ENCODE measurements around the gene ITGA1. TPM values are rescaled to one million over a fixed set of nuclear protein-coding genes. Genes with fewer than 3 reads are reported as not detected.

ITGA1 gene
- total and polyA plus RNA-seq, 4 donors: 24.2 to 187 (median 48.5) TPM

DNA sequence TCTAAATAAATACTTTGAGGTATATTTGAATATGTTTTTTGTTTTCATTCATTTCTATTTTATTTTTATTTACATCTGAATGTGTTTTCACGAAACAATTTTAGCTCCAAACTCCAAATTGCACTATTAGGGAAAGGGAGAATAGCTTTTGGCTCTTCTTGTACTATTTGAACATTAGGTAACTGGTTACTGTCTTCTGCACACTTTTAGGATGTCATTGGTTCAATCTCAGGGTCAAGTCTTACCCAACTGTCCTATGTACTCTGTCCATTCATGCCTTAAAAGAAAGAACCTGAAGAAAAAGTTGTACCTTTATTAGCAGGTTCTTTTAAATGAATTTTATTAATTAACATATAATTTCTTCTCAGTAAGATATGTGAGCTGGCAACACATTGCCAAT is 51.6 kb downstream of the ITGA1 start:
- Histone ChIP-seq H3K4me3 (ENCODE audit: low read depth in 1 of 3, low read length in 3 of 3) (no peak overlapping the region), H3K4me1 (ENCODE audit: control insufficient read depth in 4 of 4, insufficient read depth in 4 of 4, low read length in 3 of 4) (peaks cover 6 to 22% (median 14%) of the 10 kb centered on the region in 4 donors), H3K36me3 (ENCODE audit: control insufficient read depth in 4 of 4, insufficient read depth in 3 of 4, low read depth in 1 of 4, low read length in 3 of 4) (no peaks in the 10 kb centered on the region), H3K9me3 (ENCODE audit: control insufficient read depth in 4 of 4, low read length in 3 of 4) (no peaks in the 10 kb centered on the region), H3K27me3 (ENCODE audit: control insufficient read depth in 4 of 4, insufficient read depth in 4 of 4, low read length in 3 of 4) (no peaks in the 10 kb centered on the region), H3K9ac (ENCODE audit: low read depth in 1 of 2, low read length in 2 of 2) (no peak overlapping the region), H3K27ac (ENCODE audit: low read depth in 1 of 2, low read length in 2 of 2) (no peak overlapping the region)
- 69% methylated on average over 1 of the region's 1 CpG for WGBS
- DNase-seq (ENCODE audit: low spot score): no peak
- TF ChIP-seq RAD21 (IDR thresholded peaks at IDR 0.05) (no peak), GABPA (IDR thresholded peaks at IDR 0.05 in 1 of 2, conservative IDR thresholded peaks at IDR 0.05 in 1 of 2) (no peak), SP1 (IDR thresholded peaks at IDR 0.05) (no peak), HNF4A (conservative IDR thresholded peaks at IDR 0.05) (peak in 1 of 2 donors; percentile 34), RXRA (IDR thresholded peaks at IDR 0.05) (no peak), FOXA2 (IDR thresholded peaks at IDR 0.05) (no peak)

GRCh38 chr5:52840277-52841050 is 52.7 kb downstream of the ITGA1 start:
- H3K4me1 ChIP-seq (ENCODE audit: control insufficient read depth in 4 of 4, insufficient read depth in 4 of 4, low read length in 3 of 4): peaks cover 6 to 22% (median 14%) of the 10 kb centered on the region in 4 donors
- no peaks in the 10 kb centered on the region for H3K9me3 ChIP-seq (ENCODE audit: control insufficient read depth in 4 of 4, low read length in 3 of 4)
- no peak overlapping the region for H3K4me3 ChIP-seq (ENCODE audit: low read depth in 1 of 3, low read length in 3 of 3)
- WGBS: 74% methylated on average over 8 of the region's 8 CpGs
- TF ChIP-seq, protein P1, sequence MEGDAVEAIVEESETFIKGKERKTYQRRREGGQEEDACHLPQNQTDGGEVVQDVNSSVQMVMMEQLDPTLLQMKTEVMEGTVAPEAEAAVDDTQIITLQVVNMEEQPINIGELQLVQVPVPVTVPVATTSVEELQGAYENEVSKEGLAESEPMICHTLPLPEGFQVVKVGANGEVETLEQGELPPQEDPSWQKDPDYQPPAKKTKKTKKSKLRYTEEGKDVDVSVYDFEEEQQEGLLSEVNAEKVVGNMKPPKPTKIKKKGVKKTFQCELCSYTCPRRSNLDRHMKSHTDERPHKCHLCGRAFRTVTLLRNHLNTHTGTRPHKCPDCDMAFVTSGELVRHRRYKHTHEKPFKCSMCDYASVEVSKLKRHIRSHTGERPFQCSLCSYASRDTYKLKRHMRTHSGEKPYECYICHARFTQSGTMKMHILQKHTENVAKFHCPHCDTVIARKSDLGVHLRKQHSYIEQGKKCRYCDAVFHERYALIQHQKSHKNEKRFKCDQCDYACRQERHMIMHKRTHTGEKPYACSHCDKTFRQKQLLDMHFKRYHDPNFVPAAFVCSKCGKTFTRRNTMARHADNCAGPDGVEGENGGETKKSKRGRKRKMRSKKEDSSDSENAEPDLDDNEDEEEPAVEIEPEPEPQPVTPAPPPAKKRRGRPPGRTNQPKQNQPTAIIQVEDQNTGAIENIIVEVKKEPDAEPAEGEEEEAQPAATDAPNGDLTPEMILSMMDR (IDR thresholded peaks at IDR 0.05; ENCODE audit: low read depth, low read length, missing input control): no peak
- no peak for TF ChIP-seq FOXA2 (IDR thresholded peaks at IDR 0.05)
- TF ChIP-seq, protein P2, sequence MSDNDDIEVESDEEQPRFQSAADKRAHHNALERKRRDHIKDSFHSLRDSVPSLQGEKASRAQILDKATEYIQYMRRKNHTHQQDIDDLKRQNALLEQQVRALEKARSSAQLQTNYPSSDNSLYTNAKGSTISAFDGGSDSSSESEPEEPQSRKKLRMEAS (IDR thresholded peaks at IDR 0.05): no peak
- TF ChIP-seq EGR1 (IDR thresholded peaks at IDR 0.05; ENCODE audit: low read depth in 2 of 2): no peak
- H3K27ac ChIP-seq (ENCODE audit: low read depth in 1 of 2, low read length in 2 of 2): peak overlapping the region; percentile 13 to 37
- H3K36me3 ChIP-seq (ENCODE audit: control insufficient read depth in 4 of 4, insufficient read depth in 3 of 4, low read depth in 1 of 4, low read length in 3 of 4): no peaks in the 10 kb centered on the region
- no peak for DNase-seq (ENCODE audit: low spot score)
- no peaks in the 10 kb centered on the region for H3K27me3 ChIP-seq (ENCODE audit: control insufficient read depth in 4 of 4, insufficient read depth in 4 of 4, low read length in 3 of 4)
- no peak overlapping the region for H3K9ac ChIP-seq (ENCODE audit: low read depth in 1 of 2, low read length in 2 of 2)

DNA sequence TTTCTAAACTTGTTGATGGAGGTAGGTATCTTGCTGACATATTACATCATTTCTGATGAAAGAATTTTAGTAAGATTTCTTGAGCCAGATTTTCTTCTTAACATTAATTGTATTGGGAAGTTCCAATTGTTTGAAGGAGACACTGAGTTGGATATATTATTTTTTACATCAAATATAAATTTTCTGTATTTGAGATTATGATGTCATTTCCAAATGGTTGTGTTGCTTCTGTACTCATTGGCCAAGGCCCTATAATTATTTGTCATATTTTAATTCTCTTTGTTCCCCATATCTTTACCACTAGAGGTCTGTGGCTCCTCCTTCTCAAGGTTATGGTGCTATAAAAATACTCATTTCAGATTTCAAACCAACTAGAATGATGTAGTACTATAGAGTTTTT is 53.4 kb downstream of the ITGA1 start:
- Histone ChIP-seq H3K4me1 (ENCODE audit: control insufficient read depth in 4 of 4, insufficient read depth in 4 of 4, low read length in 3 of 4) (peaks cover 6 to 17% (median 12%) of the 10 kb centered on the region in 4 donors), H3K27ac (ENCODE audit: low read depth in 1 of 2, low read length in 2 of 2) (peak overlapping the region in 1 of 2 donors; percentile 37), H3K4me3 (ENCODE audit: low read depth in 1 of 3, low read length in 3 of 3) (no peak overlapping the region), H3K9me3 (ENCODE audit: control insufficient read depth in 4 of 4, low read length in 3 of 4) (no peaks in the 10 kb centered on the region), H3K36me3 (ENCODE audit: control insufficient read depth in 4 of 4, insufficient read depth in 3 of 4, low read depth in 1 of 4, low read length in 3 of 4) (no peaks in the 10 kb centered on the region), H3K9ac (ENCODE audit: low read depth in 1 of 2, low read length in 2 of 2) (no peak overlapping the region), H3K27me3 (ENCODE audit: control insufficient read depth in 4 of 4, insufficient read depth in 4 of 4, low read length in 3 of 4) (no peaks in the 10 kb centered on the region)
- DNase-seq (ENCODE audit: low spot score): no peak
- TF ChIP-seq YY1 (IDR thresholded peaks at IDR 0.05) (no peak), SP1 (IDR thresholded peaks at IDR 0.05) (no peak), GABPA (IDR thresholded peaks at IDR 0.05 in 1 of 2, conservative IDR thresholded peaks at IDR 0.05 in 1 of 2) (no peak), FOXA1 (IDR thresholded peaks at IDR 0.05) (no peak), JUND (IDR thresholded peaks at IDR 0.05) (no peak), FOXA2 (IDR thresholded peaks at IDR 0.05) (no peak), EGR1 (IDR thresholded peaks at IDR 0.05; ENCODE audit: low read depth in 2 of 2) (no peak), TAF1 (conservative IDR thresholded peaks at IDR 0.05) (no peak), NR2F2 (IDR thresholded peaks at IDR 0.05) (no peak), RXRA (IDR thresholded peaks at IDR 0.05) (no peak), HNF4A (conservative IDR thresholded peaks at IDR 0.05) (no peak), ZBTB33 (IDR thresholded peaks at IDR 0.05) (no peak)
- TF ChIP-seq, protein P2 (IDR thresholded peaks at IDR 0.05): no peak
- TF ChIP-seq, protein P1 (IDR thresholded peaks at IDR 0.05; ENCODE audit: low read depth, low read length, missing input control): no peak
- TF ChIP-seq, protein P3, sequence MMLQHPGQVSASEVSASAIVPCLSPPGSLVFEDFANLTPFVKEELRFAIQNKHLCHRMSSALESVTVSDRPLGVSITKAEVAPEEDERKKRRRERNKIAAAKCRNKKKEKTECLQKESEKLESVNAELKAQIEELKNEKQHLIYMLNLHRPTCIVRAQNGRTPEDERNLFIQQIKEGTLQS (IDR thresholded peaks at IDR 0.05): no peak

Measured in liver (tissue), 9 donors.